IMR-90 (cell line): ENCODE data around the gene KRTAP9-1. TPM values are rescaled to one million over a fixed set of nuclear protein-coding genes. Genes with fewer than 3 reads are reported as not detected.
"Not testable (repeated sequence)": the region's sequence is repeated elsewhere in the genome, so short reads cannot be mapped to it uniquely, and the experiment has no call there.

Experiments
- ATAC-seq: fragments of 200-7000 bp; cut with Tn5 transposase; 2 replicates; pipeline ENCODE4 v1.9.1; 2020; ENCODE audit warnings: low read depth, mild to moderate bottlenecking, moderate library complexity
- BruUV-seq: library from RNA; stranded (reverse); fragments of 400-500 nt; replicated peaks from 2 replicates; lab custom pipeline; 2021; lab: Mats Ljungman, UMichigan
- CTCF ChIA-PET: fragments of 300-600 bp; formaldehyde crosslinking; extraction: SDS; loops from one replicate; lab custom pipeline; 2021; ENCODE audit warnings: antibody characterized with exemption; lab: Yijun Ruan, JAX
- POLR2A ChIA-PET: fragments of 300-600 bp; sonication (Branson Sonifier 250); formaldehyde crosslinking; loops from one replicate; lab custom pipeline; 2022; ENCODE audit warnings: antibody characterized with exemption; ENCODE audit not compliant: unreplicated experiment; lab: Charles Lee
- DNase-seq: peaks from one replicate; pipeline ENCODE4 v3.0.0; 2013
- H2AFZ ChIP-seq: replicated peaks from 2 replicates; pipeline ENCODE3; 2013; ENCODE audit warnings: low read length, mild to moderate bottlenecking; ENCODE audit not compliant: poor library complexity
- H2AK5ac ChIP-seq: 2 replicates; pipeline ENCODE4 v1.6.1; 2013; ENCODE audit warnings: low read depth, low read length, inconsistent platforms
- H2AK9ac ChIP-seq: replicated peaks from 2 replicates; pipeline ENCODE3; 2013; ENCODE audit warnings: mild to moderate bottlenecking, low read depth, low read length, moderate library complexity; ENCODE audit not compliant: poor library complexity
- H2BK120ac ChIP-seq: 2 replicates; pipeline ENCODE4 v1.6.1; 2013; ENCODE audit warnings: low read depth, low read length, inconsistent platforms
- H2BK15ac ChIP-seq: 3 replicates; pipeline ENCODE4 v1.6.1; 2013; ENCODE audit warnings: low read depth, low read length, inconsistent platforms
- H2BK20ac ChIP-seq: 2 replicates; pipeline ENCODE4 v1.6.1; 2013; ENCODE audit warnings: low read depth, mild to moderate bottlenecking, inconsistent platforms, low read length, moderate library complexity
- H2BK5ac ChIP-seq: 2 replicates; pipeline ENCODE4 v1.6.1; 2013; ENCODE audit warnings: mild to moderate bottlenecking, low read depth, low read length, inconsistent platforms; ENCODE audit not compliant: poor library complexity, severe bottlenecking
- H3K14ac ChIP-seq: replicated peaks from 2 replicates; pipeline ENCODE4 v1.6.1; 2013; ENCODE audit warnings: low read depth, low read length, inconsistent platforms
- H3K18ac ChIP-seq: 2 replicates; pipeline ENCODE4 v1.6.1; 2013; ENCODE audit warnings: low read depth, low read length, control low read depth
- H3K23ac ChIP-seq: 2 replicates; pipeline ENCODE4 v1.6.1; 2013; ENCODE audit warnings: low read depth, low read length, inconsistent platforms
- H3K27ac ChIP-seq: 2 replicates; pipeline ENCODE4 v1.5.1; 2013; ENCODE audit warnings: mild to moderate bottlenecking, control low read depth, low read length; ENCODE audit not compliant: insufficient read depth
- H3K27me3 ChIP-seq: 2 replicates; pipeline ENCODE4 v1.6.1; 2013; ENCODE audit warnings: low read length; ENCODE audit not compliant: control insufficient read depth, insufficient read depth
- H3K36me3 ChIP-seq: 2 replicates; pipeline ENCODE4 v1.6.1; 2013; ENCODE audit warnings: low read length, mixed read lengths; ENCODE audit not compliant: control insufficient read depth, insufficient read depth
- H3K4ac ChIP-seq: 2 replicates; pipeline ENCODE4 v1.6.1; 2013; ENCODE audit warnings: low read depth, low read length, inconsistent platforms
- H3K4me1 ChIP-seq: 2 replicates; pipeline ENCODE4 v1.6.1; 2013; ENCODE audit warnings: low read length, mixed read lengths; ENCODE audit not compliant: control insufficient read depth, insufficient read depth
- H3K4me2 ChIP-seq: 2 replicates; pipeline ENCODE4 v1.6.1; 2013; ENCODE audit warnings: low read depth, mild to moderate bottlenecking, control low read depth, low read length, moderate library complexity
- H3K4me3 ChIP-seq: 2 replicates; pipeline ENCODE4 v1.5.1; 2013; ENCODE audit warnings: low read depth, mild to moderate bottlenecking, control low read depth, low read length, moderate library complexity; ENCODE audit not compliant: insufficient read depth
- H3K56ac ChIP-seq: 2 replicates; pipeline ENCODE4 v1.6.1; 2013; ENCODE audit warnings: low read length, inconsistent platforms; ENCODE audit not compliant: insufficient read depth; ENCODE audit errors: extremely low read depth
- H3K79me1 ChIP-seq, 2 experiments: 2 replicates each; pipeline ENCODE4 v1.6.1; 2013; ENCODE audit warnings: low read length in 2 of 2, inconsistent platforms in 1 of 2, low read depth in 1 of 2
- H3K9ac ChIP-seq: 2 replicates; pipeline ENCODE4 v1.6.1; 2013; ENCODE audit warnings: low read depth, low read length, control low read depth
- H3K9me1 ChIP-seq: 2 replicates; pipeline ENCODE4 v1.6.1; 2013; ENCODE audit warnings: low read length, inconsistent platforms; ENCODE audit not compliant: insufficient read depth
- H3K9me3 ChIP-seq: 2 replicates; pipeline ENCODE4 v1.6.1; 2013; ENCODE audit warnings: low read length; ENCODE audit not compliant: control insufficient read depth, insufficient read depth
- H4K20me1 ChIP-seq: 2 replicates; pipeline ENCODE4 v1.6.1; 2013; ENCODE audit warnings: low read length, inconsistent platforms; ENCODE audit not compliant: insufficient read depth
- H4K5ac ChIP-seq: 2 replicates; pipeline ENCODE4 v1.6.1; 2013; ENCODE audit warnings: mild to moderate bottlenecking, low read depth, low read length, control low read depth
- H4K8ac ChIP-seq, 2 experiments: 2 replicates each; pipeline ENCODE4 v1.6.1; 2013; ENCODE audit warnings: low read depth in 2 of 2, low read length in 2 of 2, control low read depth in 1 of 2, inconsistent platforms in 1 of 2
- H4K91ac ChIP-seq: 2 replicates; pipeline ENCODE4 v1.6.1; 2013; ENCODE audit warnings: low read depth, low read length, inconsistent platforms; ENCODE audit not compliant: insufficient read depth
- WGBS, 2 experiments: methylation state at CpG; one replicate each; pipeline versions ENCODE4 v1.1.5 to v1.1.7; 2013; ENCODE audit warnings: missing lambda C conversion rate in 2 of 2; ENCODE audit not compliant: insufficient read length in 1 of 2; ENCODE audit errors: extremely low coverage in 2 of 2; 5-methylcytosine and 5-hydroxymethylcytosine counted together
- dilution Hi-C: fragments of 300-500 bp; cut with HindIII; formaldehyde crosslinking; loops from one replicate; pipeline ENCODE4 v1.14.3; 2018; ENCODE audit warnings: low sequenced_read_pairs; ENCODE audit not compliant: unreplicated experiment
- in situ Hi-C: fragments of 300-500 bp; cut with MboI; formaldehyde crosslinking; loops from 3 replicates; pipeline ENCODE4 v1.14.3; 2019; ENCODE audit warnings: low sequenced_read_pairs, inconsistent platforms, mixed read lengths
- intact Hi-C: fragments of 100-400 bp; cut with micrococcal nuclease; formaldehyde crosslinking; loops from 2 replicates; pipeline ENCODE4 v1.10.0; 2022
- polyA plus RNA-seq, 3 experiments: library from polyadenylated mRNA; depleted of rRNA; stranded (reverse); fragments of >200 nt; gene quantifications; 2 replicates each; pipeline ENCODE4 v1.2.3, GENCODE V29; 2012; ENCODE audit warnings: low replicate concordance in 1 of 3
- total RNA-seq: library from RNA; depleted of rRNA; stranded (reverse); fragments of >200 nt; gene quantifications from 2 replicates; pipeline ENCODE4 v1.2.3, GENCODE V29; 2012

KRTAP9-1 gene
- total and polyA plus RNA-seq, 2 of the 4 experiments (the other 2 are of a cell fraction) = not detected

GRCh38 chr17:41148971-41149651, 40.6 kb upstream of the KRTAP9-1 start:
- H4K20me1 ChIP-seq, BruUV-seq: not testable (repeated sequence)
- CTCF ChIA-PET = interaction anchor here (0.6 kb wide), 1 partner anchor 52 kb away, joined by 4 read pairs; no protein-coding TSS in a partner anchor

More at GRCh38 chr17:41148971-41149651, 40.6 kb upstream of the KRTAP9-1 start:
- H3K18ac ChIP-seq, in situ Hi-C loops, H3K4me2 ChIP-seq, H3K9me3 ChIP-seq, H3K27me3 ChIP-seq, H4K5ac ChIP-seq, DNase-seq, H3K27ac ChIP-seq, H3K4me3 ChIP-seq, dilution Hi-C loops, H2BK120ac ChIP-seq, intact Hi-C loops, H3K79me1 ChIP-seq, H3K9ac ChIP-seq, H4K91ac ChIP-seq, ATAC-seq, H4K8ac ChIP-seq, H2BK5ac ChIP-seq, H2BK15ac ChIP-seq, H3K14ac ChIP-seq, H2BK20ac ChIP-seq, POLR2A ChIA-PET, H3K4me1 ChIP-seq, H2AK5ac ChIP-seq, H3K9me1 ChIP-seq, H3K23ac ChIP-seq, H2AFZ ChIP-seq, H2AK9ac ChIP-seq, H3K56ac ChIP-seq, H3K36me3 ChIP-seq, H3K4ac ChIP-seq: not testable (repeated sequence)
- 87% methylated on average over 3 of the region's 10 CpGs; no CpG with 5 or more reads in 1 of the 2 experiments for WGBS, 2 experiments
